SU-DHL-6 (cell line): ENCODE results near the gene TRIM24.

Source experiments
- H2AFZ ChIP-seq: fragments of 200-600 bp; sonication (generic); 2 replicates; pipeline ENCODE4 v1.6.1; 2014; ENCODE audit warnings: low read depth, mild to moderate bottlenecking, moderate library complexity, mixed read lengths, antibody characterized with exemption, low read length; ENCODE audit not compliant: severe bottlenecking
- H3F3A ChIP-seq: fragments of 200-600 bp; shearing (Covaris generic); 2 replicates; pipeline ENCODE4 v1.6.0; 2016; ENCODE audit warnings: antibody characterized with exemption, mild to moderate bottlenecking; ENCODE audit not compliant: insufficient read depth
- H3K27ac ChIP-seq: fragments of 200-600 bp; sonication (generic); 2 replicates; pipeline ENCODE4 v1.5.1; 2016; ENCODE audit warnings: low read depth, mild to moderate bottlenecking, low read length, moderate library complexity, mixed read lengths
- H3K27me3 ChIP-seq: fragments of 200-600 bp; sonication (generic), shearing (Covaris generic); 2 replicates; pipeline ENCODE4 v1.6.0; 2014; ENCODE audit warnings: mild to moderate bottlenecking, low read length
- H3K36me3 ChIP-seq: fragments of 200-600 bp; sonication (generic); 2 replicates; pipeline ENCODE4 v1.6.1; 2014; ENCODE audit warnings: mild to moderate bottlenecking, low read length, mixed read lengths
- H3K4me2 ChIP-seq: fragments of 300-600, 200-600 bp; shearing (Covaris generic), sonication (generic); 2 replicates; pipeline ENCODE4 v1.6.0; 2014; ENCODE audit warnings: low read length, low read depth, mild to moderate bottlenecking; ENCODE audit not compliant: poor library complexity, severe bottlenecking
- H3K4me3 ChIP-seq: fragments of 200-600 bp; sonication (generic); 2 replicates; pipeline ENCODE4 v1.5.1; 2014; ENCODE audit warnings: antibody characterized with exemption, low read length, mild to moderate bottlenecking, mixed read lengths; ENCODE audit not compliant: insufficient read depth, poor library complexity, severe bottlenecking
- H3K79me2 ChIP-seq: fragments of 200-600 bp; sonication (generic); 2 replicates; pipeline ENCODE4 v1.6.1; 2014; ENCODE audit warnings: mild to moderate bottlenecking, low read length, moderate library complexity; ENCODE audit not compliant: insufficient read depth
- H3K9ac ChIP-seq: fragments of 200-600 bp; sonication (generic); 2 replicates; pipeline ENCODE4 v1.7.0; 2014; ENCODE audit warnings: mild to moderate bottlenecking, low read length
- H3K9me2 ChIP-seq: fragments of 200-600 bp; sonication (generic); replicated peaks from 2 replicates; pipeline ENCODE4 v1.6.1; 2014; ENCODE audit warnings: low read length; ENCODE audit not compliant: insufficient read depth
- H3K9me3 ChIP-seq: fragments of 200-600 bp; sonication (generic); 2 replicates; pipeline ENCODE4 v1.6.1; 2014; ENCODE audit warnings: low read length, mixed read lengths; ENCODE audit not compliant: insufficient read depth
- H4K20me1 ChIP-seq: fragments of 200-600 bp; sonication (generic); 2 replicates; pipeline ENCODE4 v1.6.1; 2014; ENCODE audit warnings: low read depth, mild to moderate bottlenecking, antibody characterized with exemption, low read length, moderate library complexity, mixed read lengths
- EZH2phosphoT487 ChIP-seq: fragments of 200-600 bp; sonication (generic), shearing (Covaris generic); conservative IDR thresholded peaks from 2 replicates; pipeline ENCODE4 v1.6.1; 2018; ENCODE audit warnings: mild to moderate bottlenecking, antibody characterized with exemption, low read length, moderate library complexity, mixed read lengths
- TF ChIP-seq, protein P1 (sequence below): fragments of 200-600 bp; sonication (generic); IDR thresholded peaks from one replicate; pipeline ENCODE4 v1.5.1; 2017; ENCODE audit warnings: antibody characterized with exemption, mild to moderate bottlenecking, low read length, moderate library complexity; ENCODE audit not compliant: insufficient read depth, poor library complexity, severe bottlenecking

Gene TRIM24

DNA sequence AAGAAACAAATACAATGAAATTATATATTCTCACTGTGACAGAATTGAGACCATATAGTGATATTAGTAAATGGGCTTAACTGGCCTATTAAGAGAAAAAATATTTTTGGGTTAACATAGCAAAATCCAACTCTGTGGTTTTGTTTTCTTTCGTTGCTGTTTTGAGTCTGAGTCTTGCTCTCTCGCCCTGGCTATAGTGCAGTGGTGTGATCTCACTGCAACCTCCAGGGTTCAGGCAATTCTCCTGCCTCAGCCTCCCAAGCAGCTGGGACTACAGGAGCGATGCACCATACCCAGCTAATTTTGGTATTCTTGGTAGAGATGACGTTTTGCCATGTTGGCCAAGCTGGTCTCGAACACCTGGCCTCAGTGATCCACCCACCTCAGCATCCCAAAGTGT, 15.3 kb downstream of the TRIM24 start:
- H2AFZ ChIP-seq: no peak overlapping the region
- peaks cover 23% of the 10 kb centered on the region; the same call in 1 of the 2 replicates for H4K20me1 ChIP-seq
- H3K27me3 ChIP-seq: no peaks in the 10 kb centered on the region
- TF ChIP-seq EZH2phosphoT487: no peak
- TF ChIP-seq, protein P1, sequence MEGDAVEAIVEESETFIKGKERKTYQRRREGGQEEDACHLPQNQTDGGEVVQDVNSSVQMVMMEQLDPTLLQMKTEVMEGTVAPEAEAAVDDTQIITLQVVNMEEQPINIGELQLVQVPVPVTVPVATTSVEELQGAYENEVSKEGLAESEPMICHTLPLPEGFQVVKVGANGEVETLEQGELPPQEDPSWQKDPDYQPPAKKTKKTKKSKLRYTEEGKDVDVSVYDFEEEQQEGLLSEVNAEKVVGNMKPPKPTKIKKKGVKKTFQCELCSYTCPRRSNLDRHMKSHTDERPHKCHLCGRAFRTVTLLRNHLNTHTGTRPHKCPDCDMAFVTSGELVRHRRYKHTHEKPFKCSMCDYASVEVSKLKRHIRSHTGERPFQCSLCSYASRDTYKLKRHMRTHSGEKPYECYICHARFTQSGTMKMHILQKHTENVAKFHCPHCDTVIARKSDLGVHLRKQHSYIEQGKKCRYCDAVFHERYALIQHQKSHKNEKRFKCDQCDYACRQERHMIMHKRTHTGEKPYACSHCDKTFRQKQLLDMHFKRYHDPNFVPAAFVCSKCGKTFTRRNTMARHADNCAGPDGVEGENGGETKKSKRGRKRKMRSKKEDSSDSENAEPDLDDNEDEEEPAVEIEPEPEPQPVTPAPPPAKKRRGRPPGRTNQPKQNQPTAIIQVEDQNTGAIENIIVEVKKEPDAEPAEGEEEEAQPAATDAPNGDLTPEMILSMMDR: no peak
- no peaks in the 10 kb centered on the region for H3K9me2 ChIP-seq
- no peaks in the 10 kb centered on the region for H3K9me3 ChIP-seq
- no peaks in the 10 kb centered on the region for H3K36me3 ChIP-seq
- H3K27ac ChIP-seq: no peak overlapping the region
- no peaks in the 10 kb centered on the region for H3F3A ChIP-seq
- H3K9ac ChIP-seq: no peak overlapping the region
- peaks cover 93% of the 10 kb centered on the region for H3K79me2 ChIP-seq
- no peak overlapping the region for H3K4me2 ChIP-seq
- no peak overlapping the region for H3K4me3 ChIP-seq

DNA sequence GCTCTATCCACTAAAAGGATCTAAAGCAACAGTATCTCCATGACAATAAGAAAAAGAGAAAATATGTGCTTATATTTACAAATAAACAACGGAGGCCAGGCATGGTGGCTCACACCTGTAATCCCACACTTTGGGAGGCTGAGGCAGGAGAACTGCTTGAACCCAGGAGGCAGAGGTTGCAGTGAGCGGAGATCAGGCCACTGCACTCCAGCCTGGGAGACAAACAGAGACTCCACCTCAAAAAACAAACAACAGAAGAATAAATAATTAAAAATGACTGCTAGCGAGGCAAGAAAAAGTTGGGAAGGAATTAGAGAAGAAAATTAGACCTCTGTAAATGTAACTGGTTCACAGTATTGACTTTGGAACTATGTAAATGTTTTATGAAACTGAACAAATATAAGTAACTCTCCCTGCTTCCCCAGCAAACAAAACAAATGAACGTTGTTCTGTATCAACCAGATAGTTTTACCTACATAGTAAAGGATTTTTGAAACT, 17.1 kb downstream of the TRIM24 start:
- no peaks in the 10 kb centered on the region for H3F3A ChIP-seq
- no peaks in the 10 kb centered on the region for H3K27me3 ChIP-seq
- peaks cover 26% of the 10 kb centered on the region; the same call in 1 of the 2 replicates for H4K20me1 ChIP-seq
- H3K4me2 ChIP-seq: no peak overlapping the region
- TF ChIP-seq, protein P1: no peak
- TF ChIP-seq EZH2phosphoT487: no peak
- no peak overlapping the region for H2AFZ ChIP-seq
- H3K36me3 ChIP-seq: no peaks in the 10 kb centered on the region
- no peaks in the 10 kb centered on the region for H3K9me2 ChIP-seq
- no peak overlapping the region for H3K4me3 ChIP-seq
- no peak overlapping the region for H3K9ac ChIP-seq
- H3K27ac ChIP-seq: no peak overlapping the region
- no peaks in the 10 kb centered on the region for H3K9me3 ChIP-seq
- H3K79me2 ChIP-seq: peaks cover 95% of the 10 kb centered on the region

DNA sequence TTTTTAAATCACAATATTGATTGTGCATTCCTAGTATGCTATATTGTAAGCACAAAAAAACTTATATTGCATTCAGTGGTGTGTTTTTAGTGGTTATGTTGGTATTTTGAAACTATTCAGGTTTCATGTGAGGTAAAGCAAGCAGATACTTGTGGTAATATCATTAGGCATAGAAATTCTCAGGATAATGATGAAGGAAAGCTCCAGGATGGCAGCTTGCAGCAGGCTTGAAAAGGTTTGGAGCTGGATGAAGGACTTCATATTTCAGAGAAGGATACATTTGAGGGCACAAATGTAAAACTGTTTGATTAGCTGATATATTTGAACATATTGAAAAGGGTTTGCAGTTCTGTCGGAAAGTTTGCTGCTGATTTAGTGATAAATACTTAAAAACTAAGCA, 17.5 kb downstream of the TRIM24 start:
- Histone ChIP-seq H3K79me2 (peaks cover 95% of the 10 kb centered on the region), H3K4me2 (no peak overlapping the region), H3K4me3 (no peak overlapping the region), H3K36me3 (no peaks in the 10 kb centered on the region), H2AFZ (no peak overlapping the region), H3K27ac (no peak overlapping the region), H3K27me3 (no peaks in the 10 kb centered on the region), H4K20me1 (peaks cover 27% of the 10 kb centered on the region; the same call in 1 of the 2 replicates), H3F3A (no peaks in the 10 kb centered on the region), H3K9me3 (no peaks in the 10 kb centered on the region), H3K9ac (no peak overlapping the region), H3K9me2 (no peaks in the 10 kb centered on the region)
- TF ChIP-seq EZH2phosphoT487: no peak
- TF ChIP-seq, protein P1: no peak
